Stimulated activated CD4-positive, alpha-beta T cell treated with anti-CD3 and anti-CD28 coated beads, Interleukin-4, amount 100 ng/mL, for 1 hour (primary cell): ENCODE results near the gene OR5B17.
"Not testable (repeated sequence)": the region's sequence is repeated elsewhere in the genome, so short reads cannot be mapped to it uniquely, and the experiment has no call there.

ENCODE experiments used
- DNase-seq: peaks from one replicate; pipeline ENCODE4 v3.0.0-alpha.2; 2020

The OR5B17 gene

DNA sequence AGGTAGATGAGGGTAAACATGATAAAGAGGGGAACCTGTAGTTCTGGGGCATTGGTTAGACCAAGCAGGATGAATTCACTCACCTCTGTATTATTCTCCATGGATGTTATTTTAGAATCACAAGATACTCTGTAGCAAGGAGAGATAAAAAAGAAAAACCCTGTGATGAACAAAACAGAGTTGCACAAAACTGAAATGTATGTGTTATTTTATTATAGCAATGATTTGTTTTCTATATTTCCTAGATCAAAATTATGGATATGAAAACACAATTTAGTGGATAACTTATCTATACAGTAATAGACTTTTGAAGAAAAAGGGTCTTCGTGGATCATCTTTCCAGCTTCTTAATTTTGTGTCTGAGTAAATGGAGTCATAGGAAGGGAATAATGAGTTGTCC lies at the start of gene OR5B17:
Gene OR5B17, minus strand, starts transcription at position 101 of the 400 bp plus-strand sequence. Its CDS starts 0 bp downstream, at position 101.
- no peak for DNase-seq

DNA sequence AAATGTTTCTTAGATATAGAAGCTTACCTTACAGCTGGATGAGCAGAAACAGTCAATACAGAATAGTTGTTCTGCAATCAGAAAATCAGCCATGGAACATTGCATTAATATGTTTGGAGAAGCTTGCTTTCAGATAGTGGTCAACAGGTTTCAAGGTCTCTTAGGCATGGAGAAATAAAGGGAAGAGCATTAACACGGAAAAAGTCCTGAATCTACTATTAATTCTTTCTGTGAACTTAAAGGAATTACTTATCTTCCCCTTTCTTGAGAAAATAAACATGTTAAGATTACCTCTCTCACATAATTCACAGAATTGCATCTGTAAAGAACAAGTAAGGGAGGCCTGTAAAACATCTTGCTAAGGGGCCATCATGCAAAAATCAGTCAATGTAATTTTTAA lies 47.9 kb upstream of the OR5B17 start, which contains the start of gene OR5B3:
Gene OR5B3, minus strand, starts transcription at position 101 of the 400 bp plus-strand sequence. CDS start 3,465 bp downstream, outside the sequence.
- DNase-seq: no peak

DNA sequence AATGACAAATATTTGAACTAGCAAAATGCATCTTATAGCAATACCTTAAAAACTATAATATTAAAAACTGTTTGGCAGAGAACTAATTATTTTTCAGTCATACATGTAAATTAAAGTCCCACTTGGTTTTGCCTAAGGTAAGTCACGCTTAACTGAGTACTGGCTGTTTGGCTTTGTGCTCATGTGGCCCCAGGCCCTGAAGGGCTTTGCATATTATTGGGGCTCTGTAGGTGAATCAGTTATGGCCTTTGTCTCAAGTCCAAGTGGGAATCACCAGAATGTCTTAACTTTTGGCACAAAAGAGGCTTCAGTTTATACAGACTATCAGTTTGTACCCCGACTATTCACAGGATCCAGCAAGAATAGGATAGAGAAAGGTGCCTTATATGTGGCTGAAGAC lies 40.8 kb upstream of the OR5B17 start:
- DNase-seq: not testable (repeated sequence)

DNA sequence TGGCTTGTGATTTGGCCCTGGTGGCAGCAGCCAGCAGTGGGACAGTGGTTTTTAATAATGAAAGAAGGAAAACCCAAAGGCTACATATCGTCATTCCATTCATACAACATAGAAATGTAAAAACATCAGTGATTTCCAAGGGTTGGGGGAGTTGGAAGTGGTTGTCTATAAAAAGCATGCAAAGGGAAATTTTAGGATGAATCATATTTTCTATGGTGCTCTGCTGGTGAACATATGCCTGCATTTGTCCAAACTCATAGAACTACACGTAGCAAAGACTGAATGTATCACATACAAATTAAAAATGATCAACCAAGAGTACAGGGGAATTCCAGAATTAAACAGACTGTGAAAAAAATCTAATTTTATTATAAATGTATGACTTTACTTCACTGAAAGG lies 36.7 kb upstream of the OR5B17 start:
- DNase-seq: no peak

DNA sequence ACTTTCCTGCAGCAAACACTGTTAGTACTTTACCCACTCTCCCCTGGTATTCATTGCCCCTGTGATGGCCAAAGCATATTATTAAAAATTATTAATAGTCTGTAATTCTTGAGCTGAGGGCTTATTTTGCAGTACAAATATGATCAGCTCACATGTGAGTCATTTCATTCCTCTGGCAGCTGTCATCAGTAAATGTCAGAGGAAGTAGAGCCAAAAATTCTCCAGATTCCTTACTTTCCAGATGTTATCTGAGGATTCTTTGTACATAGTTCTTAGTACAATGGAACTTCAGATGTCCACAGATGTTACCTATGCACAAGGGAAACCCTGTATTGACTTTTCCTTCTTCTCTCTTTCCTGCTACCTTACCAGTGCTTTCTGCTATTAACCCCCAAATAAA lies 35.3 kb upstream of the OR5B17 start:
- DNase-seq: no peak

DNA sequence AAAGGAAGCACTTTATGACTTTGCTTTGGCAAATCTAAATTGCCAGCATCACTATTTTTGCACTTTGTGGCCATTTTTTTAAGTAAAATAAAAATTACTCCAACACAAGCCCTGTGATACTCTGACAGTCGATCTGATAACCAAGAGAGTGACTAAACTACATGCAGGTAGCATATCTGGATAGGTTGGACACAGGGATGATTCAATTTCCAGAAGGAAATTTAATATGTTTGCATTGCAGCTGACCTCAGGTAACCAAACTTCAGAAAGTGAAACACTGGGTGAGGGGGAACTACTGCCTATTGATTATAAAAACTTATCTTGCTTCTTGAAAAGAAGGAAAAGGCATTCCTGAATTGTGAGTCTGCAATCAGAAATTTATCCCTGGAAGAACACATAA lies 33.9 kb upstream of the OR5B17 start:
- no peak for DNase-seq

DNA sequence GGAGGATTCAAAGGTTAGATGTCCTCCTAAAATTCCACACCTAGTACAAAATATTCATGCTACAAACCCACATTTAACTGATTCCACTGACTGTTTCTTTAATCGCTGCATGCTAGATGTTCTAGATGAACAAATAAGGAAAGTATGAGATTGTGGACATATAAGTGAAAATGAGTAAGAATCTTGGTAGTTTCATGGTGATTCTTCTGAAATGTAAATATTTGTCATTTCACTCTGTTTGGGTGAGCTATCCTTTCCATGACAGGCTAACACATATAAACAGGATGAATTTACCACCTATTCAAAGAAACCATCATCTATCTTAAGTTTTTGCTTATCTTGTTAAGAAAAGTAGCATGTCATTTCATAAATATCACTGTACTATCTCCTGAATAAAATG lies 33.0 kb upstream of the OR5B17 start:
- no peak for DNase-seq

DNA sequence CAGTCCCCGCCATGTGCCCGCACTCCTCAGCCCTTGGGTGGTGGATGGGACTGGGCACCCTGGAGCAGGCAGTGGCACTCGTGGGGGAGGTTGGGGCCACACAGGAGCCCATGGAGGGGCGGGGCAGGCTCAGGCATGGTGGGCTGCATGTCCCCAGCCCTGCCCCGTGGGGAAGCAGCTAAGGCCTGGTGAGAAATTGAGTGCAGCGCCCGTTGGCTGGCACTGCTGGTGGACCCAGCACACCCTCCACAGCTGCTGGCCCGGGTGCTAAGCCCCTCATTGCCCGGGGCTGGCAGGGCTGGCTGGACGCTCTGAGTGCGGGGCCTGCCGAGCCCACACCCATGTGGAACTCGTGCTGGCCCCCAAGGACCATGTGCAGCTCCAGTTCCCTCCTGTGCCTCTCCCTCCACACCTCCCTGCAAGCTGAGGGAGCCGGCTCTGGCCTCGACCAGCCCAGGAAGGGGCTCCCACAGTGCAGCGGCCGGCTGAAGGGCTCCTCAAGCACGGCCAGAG lies 31.7 kb upstream of the OR5B17 start:
- no peak for DNase-seq

DNA sequence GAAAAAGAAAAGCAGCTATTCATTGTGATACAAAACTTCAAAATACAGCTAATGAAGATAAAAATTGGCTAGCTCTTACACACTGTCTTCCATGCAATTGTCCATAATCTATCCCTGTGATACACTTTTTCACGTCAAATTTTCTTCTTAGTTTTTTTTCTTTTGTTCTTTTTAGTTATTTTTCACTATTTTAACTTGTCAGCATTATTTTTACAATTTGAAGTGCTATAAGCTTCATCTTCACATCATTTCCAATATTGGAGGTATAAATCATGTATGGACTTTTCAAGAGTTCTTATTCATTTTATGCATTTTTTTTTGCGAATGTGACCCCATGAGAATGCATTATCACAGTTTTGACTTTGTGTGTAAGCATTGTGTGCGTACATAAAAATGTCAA lies 4.1 kb downstream of the OR5B17 start:
- no peak for DNase-seq

DNA sequence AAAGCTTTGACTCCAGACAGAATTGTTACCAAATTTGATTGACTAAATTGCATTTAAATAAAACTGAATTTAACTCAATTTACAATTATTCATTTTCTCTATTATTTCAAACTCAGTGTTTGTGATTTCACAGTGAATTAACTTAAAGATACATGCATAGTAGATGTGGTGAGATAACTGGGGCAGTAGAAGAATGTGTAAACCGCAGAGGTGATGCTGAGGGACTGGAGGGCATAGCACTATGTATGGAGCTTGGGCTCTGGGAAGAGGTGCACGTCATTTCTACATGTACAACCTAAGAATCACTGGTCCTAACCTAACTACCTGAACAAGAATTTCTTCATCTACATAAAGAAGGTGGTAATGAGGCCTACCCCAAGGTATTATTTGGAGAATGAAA lies 13.7 kb downstream of the OR5B17 start:
- no peak for DNase-seq

DNA sequence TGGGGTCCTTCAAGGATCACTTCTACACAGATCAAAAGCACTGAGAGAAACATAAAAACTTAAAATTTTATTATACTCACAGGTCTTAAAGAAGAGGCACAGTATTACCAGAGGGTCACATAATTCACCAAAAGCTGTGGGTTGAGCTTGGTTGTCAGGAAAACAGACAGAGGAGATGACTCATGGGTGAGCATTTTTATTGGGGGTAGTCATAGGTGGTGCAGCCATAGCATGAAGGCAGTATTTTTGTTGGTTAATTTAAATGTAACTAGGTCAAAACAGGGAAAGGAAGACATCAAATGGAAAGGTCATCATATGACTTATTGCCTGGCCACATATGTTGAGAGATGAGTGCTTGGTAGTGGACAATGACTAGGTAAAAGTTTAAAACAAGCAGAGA lies 24.2 kb downstream of the OR5B17 start:
- DNase-seq: no peak

DNA sequence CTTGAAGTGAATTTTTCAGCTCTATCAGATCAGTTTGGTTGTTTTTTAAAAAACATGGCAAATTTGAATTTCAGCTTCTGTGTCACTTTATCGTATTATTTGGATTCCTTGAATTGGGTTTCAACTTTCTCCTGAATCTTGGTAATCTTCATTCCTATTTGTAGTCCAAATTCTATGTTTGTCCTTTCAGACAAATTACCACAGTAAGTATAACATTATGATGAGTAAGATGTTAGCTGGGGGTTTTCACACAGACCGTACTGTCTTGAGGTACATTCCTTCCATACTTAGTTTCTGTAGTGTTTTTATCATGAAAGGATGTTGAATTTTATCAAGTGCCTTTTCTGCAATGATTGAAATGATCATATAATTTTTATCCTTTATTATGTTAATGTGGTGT lies 28.0 kb downstream of the OR5B17 start:
- no peak for DNase-seq

DNA sequence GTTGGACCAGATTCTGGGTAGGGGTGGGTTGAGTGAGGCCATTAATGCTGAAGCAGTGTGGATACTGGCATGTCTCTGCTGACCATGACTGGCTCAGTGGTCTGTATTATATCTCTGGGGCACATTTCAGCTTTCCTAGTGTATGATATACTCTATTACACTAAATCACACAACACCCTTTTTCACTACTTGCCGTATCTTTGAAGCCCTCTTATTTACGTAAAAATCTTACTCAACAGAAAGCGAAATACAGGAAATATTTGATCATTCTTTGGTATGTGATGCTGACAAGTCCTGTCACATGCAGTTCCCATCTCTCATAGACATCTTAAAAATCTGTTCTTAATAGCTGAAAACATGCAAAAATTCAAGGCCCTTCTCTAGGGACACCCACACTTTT lies 40.3 kb downstream of the OR5B17 start:
- DNase-seq: no peak

DNA sequence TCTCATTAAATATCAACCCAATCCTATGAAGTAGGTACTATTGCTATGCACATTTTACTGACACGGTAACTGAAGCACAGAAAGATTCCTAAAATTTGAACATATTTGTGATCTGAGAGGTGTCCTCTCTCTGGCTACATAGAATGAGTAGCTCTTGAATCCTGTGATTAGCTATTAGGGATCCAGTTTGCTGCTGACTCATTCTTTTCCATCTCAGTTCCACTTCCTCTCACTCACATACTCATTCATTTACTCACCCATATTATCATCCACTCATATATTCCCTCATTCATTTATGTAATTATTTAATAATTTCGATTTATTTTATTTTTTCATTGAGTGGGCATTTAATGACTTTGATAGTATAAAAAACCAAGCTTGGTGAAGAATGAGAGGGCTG lies 42.7 kb downstream of the OR5B17 start:
- no peak for DNase-seq
